Inflammatory macrophage treated with lipopolysaccharide for 1 hour (primary cell): ENCODE results near the gene TSC1.
"Not testable (repeated sequence)": the region's sequence is repeated elsewhere in the genome, so short reads cannot be mapped to it uniquely, and the experiment has no call there.

Experiments
- DNase-seq, 2 donors: peaks; one replicate each; pipeline ENCODE4 v3.0.0-alpha.2; 2020 to 2022

Gene TSC1

DNA sequence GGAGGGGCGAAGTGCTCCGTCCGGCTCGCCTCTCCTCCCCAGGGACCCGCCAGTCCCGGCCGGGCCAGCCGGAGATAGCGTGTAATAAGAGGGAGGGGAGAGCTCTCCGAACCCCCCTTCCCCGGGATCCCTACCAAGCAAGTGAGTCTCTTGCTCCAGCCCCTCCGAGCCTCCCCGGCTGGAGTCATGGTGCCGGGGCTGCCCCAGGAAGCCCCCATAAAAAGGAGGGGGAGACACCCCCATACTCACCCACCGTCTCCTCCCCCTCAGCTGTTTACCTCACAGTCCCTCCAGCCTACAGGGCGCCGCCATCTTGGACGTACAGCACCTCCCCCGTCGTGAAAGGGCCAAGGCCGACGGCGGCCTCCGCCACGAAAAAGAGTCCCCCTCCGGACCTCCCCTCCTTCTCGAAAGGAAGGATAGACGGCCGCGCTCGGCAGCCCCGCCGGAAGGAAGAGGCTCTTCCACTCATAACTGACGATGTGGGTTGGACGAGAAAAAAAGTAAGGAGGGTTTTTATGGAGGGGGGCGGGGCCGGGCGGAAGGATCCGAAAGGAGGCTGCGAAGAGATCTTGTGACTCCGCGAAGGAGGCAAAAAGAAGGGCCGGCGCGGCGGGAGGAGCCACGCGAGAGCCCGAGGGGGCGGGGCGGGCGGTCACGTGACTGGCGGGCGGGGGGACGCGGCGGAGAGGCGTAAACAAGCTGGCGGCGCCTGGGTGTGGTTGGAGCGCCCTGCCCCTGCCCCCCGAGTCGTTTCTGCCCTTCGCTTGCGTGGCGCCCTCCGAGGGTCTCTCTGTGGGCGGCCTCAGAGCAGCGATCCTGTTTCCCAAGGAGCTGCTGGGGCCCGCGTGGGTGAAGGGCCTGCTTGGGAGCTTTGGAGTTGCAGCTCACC, at the start of gene TSC1:
TSC1 (minus strand) TSS at position 323 of the 892 bp plus-strand sequence. CDS start 15,744 bp downstream, outside the sequence.
- DNase-seq = peak; percentile 86 to 95

DNA sequence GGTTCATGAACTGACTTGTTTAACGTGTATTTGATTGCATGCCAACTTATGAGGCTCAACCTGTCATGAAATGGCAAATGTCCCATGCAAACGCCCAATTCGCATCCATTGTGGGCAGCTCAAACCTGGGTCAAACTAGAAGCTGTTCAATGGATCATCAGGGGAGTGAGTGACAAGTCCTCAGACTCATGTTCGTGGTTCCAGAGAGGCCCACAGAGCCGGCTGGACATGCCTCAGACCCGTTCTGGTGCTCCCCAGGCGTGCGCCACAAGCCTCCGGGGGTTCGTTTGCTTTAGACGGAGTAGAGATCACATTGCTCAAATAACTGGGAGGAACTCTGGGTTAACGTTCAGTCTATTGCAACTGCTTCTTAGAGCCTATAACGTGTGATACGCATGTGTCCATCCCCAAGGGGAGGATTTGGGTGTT, 49.1 kb upstream of the TSC1 start:
- DNase-seq = no peak

DNA sequence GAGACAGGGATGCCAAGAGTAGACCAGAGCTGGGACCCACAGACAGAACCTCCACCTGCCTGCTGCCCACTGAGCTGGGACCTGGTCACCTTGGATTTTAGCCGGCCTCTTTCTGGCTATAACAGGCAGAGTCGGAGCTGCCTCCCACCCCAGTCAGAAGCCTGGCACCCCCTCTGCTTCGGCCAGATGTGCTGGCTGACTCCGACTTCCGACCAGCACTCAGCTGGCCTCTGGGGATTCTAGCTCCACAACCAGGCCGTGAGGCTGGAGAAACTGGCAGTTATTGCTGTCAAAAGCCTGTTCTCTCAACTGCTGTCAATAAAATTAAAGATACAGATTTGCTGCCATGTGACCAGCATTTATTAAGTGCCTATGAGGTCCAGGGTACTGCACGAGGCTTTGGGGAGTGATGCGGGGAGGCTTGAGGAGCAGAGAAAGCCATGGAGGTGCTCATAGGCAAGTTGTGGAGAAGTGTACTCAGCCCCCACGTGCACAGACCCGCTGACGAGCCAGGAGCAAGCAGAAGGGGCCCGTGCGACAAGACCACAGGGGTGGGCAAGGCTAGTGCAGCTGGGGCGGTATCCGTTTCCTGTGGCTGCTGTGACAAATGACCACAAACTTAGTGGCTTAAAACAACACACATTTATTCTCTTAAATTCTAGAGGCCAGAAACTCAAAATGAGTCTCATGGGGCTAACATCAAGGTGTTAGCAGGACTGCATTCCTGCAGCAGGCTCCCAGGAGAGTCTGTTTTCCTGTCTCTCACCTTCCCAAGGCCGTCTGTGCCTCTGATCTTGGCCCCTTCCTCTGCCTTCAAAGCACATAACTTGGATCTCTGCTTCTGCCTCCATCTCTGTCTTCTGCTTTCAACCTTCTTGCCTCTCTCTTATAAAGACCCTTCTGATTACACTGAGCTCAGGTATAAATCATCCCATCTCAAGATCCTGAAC, 47.2 kb upstream of the TSC1 start:
- DNase-seq = no peak

DNA sequence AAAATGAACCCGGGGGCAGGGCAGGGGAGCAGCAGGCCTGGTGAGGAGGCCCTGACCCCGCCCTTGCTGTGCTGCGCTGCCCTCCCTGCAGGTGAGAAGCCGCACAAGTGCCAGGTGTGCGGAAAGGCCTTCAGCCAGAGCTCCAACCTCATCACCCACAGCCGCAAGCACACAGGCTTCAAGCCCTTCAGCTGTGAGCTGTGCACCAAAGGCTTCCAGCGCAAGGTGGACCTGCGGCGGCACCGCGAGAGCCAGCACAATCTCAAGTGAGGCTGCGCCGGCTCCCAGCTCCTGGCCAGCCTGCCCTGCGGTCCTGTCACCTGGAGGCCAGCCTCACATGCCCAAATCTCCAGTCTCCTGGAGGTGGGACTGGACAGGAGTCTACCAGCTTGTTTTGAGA, 46.4 kb upstream of the TSC1 start:
- no peak for DNase-seq

DNA sequence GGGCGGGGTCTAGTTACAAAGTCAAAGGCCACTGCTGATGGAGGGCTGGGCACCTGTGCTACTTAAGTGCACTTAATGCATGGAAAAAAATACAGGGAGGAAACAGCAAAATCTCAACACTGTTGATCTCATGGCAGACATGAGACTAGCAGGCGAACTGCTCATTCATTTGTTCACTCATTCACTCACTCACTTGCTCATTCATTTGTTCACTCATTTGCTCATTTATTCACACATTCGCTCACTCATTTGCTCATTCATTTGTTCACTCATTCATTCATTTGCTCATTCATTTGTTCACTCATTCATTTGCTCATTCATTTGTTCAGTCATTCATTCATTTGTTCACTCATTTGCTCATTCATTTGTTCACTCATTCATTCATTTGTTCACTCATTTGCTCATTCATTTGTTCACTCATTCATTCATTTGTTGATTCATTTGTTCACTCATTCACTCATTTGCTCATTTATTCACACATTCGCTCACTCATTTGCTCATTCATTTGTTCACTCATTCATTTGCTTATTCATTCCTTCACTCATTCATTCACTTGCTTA, 45.7 kb upstream of the TSC1 start:
- not testable (repeated sequence) for DNase-seq

DNA sequence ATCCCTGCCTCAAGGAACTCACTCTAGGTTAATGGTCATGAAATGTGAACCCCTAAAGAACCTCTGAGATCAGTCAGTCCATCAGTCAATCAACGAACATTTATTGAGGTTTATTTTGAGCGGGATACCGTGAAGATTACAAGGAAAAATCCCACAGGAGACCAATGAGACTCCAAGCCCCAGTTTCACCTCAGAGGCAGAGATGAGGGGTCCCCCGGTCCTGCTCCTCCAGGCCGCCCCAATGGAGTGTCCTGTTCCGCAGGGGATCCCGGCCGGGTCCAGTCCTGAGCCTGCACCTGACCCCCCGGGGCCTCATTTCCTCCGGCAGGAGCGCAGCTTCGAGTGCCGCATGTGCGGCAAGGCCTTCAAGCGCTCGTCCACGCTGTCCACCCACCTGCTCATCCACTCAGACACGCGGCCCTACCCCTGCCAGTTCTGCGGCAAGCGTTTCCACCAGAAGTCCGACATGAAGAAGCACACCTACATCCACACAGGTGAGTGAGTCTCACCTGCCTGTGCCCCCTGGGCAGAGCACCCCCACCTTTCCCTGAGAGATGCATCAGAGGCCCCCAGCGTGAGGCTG, 45.1 kb upstream of the TSC1 start:
- no peak for DNase-seq

DNA sequence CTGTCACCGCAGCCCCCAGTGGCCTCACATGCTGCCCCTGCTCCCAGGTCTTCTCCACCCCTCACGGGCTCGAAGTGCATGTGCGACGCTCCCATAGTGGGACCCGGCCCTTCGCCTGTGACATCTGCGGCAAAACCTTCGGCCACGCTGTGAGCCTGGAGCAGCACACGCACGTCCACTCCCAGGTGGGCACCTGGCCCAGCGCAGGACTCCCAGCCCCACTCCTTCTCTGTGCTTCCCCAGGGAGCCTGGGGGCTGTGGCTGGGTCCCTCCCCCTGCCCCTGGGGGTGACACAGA, 44.5 kb upstream of the TSC1 start:
- no peak for DNase-seq

DNA sequence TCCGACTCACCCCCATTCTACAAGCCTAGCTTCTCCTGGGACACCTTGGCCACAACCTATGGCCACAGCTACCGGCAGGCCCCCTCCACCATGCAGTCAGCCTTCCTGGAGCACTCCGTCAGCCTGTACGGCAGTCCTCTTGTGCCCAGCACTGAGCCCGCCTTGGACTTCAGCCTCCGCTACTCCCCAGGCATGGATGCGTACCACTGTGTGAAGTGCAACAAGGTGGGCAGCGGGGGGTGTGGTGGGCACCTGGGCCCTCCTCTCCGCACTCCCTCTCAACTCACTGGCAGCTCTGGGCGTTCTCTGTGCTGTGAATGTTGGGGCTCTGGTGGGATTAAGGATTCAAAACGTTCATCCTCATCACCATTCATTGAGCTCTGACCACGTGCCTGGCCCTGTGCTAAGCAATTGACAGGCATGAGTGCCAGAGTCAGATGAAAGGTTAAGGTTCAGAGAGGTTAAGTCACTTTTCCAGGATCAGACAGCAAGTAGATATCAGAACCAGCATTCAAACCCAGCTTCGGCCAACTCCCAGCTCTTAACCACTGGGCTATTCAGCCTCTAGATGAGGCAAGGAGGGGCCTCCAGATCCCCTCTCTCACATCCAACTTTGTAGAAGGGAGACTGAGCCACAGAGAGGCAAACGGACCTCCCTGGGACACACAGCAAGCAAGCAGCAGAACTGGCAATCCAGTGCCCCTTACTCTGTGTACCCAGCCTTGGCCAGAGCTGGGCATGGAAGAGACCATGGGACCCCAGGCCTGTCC, 44.0 kb upstream of the TSC1 start:
- no peak for DNase-seq

DNA sequence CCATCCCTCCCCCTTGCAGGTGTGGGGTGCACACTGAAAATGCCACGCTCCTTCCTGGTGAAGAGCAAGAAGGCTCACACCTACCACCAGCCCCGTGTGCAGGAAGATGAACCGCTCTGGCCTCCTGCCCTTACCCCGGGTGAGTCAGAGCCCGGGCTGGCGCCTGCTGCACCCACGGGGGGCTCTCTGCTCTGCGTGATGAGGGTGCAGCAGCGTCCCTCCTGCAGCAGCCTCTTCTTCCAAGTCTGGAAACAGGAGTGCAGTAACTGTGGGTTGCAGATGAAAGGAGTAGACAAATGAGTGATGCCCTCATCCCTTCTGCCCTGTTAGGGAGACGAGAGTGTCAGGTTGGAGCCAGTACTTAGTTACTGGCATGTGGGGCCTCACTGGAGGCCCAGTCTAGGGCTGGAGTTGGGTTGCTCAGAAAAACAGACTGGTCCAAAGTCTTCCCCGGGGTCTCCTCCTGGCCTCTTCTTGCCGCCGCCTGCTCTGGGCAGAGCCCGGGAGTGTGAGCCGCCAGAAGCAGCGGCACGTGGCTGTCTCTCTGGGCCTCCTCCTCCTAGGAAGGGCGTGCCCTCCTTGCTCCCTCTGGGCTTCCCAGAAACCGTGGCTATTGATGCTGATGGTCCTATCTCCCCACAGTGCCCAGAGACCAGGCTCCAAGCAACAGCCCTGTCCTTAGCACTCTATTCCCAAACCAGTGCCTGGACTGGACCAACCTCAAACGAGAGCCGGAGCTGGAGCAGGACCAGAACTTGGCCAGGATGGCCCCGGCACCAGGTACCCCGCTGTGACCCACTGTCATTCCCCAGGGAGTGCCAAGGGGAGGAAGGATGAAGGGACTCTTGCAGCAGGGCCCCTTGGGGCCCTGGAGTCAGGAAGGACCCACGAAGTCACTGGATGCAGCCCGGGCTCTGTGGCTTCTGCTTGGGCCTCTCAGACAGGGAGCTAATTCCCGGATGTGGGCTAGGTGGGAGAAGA, 42.5 kb upstream of the TSC1 start:
- DNase-seq = no peak

DNA sequence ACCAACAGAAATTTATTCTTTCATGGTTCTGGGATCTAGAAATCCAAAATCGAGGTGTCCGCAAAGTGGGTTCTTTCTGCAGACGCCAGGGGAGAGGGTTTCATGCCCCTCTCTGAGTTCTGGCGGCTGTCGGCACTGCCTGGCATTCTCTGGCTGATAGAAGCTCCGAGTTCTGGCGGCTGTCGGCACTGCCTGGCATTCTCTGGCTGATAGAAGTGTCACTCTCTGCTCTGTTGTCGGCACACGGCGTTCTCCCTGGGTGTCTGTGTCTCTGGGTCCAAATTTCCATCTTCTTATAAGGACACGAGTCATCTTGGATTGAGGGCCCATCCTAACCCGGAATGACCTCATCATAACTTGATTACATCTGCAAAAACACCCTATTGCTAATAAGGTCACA, 41.7 kb upstream of the TSC1 start:
- DNase-seq = no peak

DNA sequence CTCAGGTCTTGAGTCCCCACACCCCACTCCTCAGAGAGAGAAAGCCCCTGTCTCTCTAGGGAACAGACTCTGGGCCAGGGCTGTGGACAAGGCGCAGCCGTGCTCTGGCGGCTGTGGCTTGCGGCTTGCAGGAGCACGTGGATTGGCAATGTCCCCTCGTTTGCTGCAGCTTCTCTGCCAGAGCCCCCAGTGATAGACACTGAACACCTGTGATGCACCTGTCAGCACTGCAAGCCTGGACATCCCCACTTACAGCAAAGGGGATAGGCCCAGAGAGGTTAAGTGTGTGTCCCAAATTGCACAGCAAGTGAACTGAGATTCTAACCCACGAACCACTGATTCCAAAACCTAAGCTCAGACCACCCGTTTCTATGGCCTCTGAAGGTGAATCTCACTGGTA, 41.1 kb upstream of the TSC1 start:
- DNase-seq = no peak

DNA sequence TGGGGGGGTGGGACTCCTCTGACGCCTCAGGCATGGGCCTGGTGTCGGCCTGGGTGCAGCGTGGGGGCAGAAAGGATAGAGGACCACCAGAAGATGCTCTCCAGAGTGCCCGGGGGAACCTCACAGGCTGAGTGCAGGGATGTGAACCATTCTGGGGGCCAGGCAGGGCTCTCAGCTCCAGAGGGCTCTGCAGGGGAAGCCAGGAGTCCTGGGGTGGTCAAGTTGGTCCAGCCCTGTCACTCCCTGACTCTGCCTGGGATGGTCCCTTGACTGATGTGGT, 40.6 kb upstream of the TSC1 start:
- no peak for DNase-seq

DNA sequence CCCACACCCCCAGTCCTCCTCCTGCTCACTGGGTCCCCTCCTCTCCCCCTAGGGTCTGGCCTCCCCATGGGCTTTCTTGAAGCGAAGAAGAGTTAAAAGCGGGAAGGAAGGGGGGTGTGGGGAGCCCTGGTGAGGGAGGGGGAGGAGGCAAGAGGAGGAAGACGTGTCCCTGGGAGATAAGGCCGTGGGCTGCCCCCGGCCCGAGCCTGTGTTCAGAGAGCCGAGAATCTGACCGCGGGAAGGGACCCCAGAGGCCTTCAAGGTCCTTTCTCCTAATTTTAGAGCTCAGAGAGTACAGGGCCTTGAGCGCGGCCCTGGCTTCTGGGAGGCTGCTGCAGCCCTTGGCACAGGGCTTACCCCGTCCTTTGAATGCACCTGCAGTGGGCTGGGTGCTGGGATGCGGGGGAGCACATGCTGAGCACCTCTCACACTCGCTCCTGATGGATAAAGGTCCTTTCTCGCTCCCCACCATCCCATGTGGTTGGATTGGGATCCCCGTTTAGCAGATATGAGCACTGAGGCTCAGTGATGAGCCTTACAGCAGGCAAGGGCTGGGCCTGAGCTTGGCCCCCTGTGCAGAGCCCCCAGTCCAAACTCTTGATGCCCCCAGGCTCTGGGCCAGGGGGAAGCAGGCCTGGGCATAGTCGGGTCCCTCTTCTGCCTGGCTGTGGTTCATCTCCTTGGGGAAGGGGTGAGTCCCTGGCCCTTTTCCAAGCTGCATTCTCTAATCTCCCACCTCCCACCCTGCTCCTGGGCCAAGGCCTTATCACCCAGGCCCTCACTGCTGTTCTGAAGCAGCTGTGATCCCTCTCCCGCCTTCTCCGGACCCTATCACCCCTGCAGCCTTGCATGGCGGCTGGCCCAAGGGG, 40.0 kb upstream of the TSC1 start:
- no peak for DNase-seq

DNA sequence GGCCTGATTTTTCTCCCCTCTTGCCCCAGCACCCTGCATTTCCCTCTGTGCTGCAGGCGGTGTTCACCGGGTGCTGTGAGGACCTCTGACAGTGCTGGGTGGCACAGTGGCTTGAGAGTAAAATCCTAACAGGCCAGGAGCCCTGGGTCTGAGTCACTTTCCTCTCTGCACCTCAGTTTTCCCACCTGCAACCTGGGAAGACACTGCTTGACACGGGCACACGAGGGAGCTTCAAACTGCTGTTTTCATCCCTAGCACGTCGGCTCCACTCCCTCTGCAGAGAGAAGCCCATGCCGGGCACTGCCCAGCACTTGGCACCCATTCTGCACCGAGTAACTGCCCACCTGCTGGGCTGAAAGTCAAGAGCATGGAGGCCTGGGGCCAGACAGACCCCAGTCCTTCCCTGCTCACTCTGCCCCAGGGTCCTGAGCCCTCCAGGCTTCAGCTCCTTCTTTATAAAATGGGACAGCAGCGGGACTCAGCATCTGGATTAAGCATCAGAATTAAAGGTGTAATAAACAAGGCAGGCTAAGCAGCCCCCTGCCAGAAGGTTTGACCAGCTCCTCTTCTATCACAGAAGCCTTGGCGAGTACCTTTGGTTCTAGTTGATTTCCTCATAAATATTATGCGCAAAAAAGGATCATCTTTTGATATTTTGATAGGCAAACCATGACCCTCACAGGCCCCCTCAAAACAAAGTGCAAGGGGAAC, 39.2 kb upstream of the TSC1 start:
- DNase-seq = no peak

DNA sequence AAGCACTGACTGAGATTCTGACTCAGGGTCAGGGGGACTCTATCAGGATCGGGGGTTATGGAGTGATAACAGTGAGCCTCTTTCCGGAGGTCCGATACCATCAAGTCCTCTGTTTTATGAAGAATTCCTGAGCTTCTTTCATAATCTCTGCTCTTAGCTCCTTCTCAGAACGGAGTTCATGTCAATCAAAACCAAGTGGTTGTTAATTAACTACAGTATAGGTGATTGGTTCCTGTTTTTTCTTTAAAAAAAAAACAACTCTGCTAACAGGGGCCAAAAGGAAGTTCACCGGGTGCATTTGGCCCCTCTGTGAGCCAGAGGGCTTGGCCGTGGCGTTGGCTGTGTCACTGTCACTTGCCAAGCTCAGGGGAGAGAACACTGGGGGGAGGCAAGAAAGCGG, 38.0 kb upstream of the TSC1 start:
- no peak for DNase-seq

DNA sequence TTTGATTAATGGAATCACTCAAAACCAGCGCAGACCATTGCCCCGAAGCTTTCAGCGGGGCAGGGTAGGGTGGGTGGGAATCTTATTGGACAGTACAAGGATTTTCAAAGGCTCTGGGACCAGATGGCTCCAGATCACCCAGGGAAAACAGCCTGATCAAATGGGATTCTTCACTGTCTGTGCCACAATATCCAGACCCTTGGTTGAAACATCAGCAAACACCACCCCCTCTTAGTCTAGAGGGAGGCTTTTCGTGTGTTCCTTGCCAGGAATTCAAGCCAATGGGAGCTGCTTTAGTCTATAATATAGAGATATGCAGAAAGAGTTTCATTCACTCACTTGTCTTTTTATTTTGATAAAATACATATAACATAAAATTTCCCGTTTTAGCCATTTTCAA, 35.7 kb upstream of the TSC1 start:
- DNase-seq = no peak

DNA sequence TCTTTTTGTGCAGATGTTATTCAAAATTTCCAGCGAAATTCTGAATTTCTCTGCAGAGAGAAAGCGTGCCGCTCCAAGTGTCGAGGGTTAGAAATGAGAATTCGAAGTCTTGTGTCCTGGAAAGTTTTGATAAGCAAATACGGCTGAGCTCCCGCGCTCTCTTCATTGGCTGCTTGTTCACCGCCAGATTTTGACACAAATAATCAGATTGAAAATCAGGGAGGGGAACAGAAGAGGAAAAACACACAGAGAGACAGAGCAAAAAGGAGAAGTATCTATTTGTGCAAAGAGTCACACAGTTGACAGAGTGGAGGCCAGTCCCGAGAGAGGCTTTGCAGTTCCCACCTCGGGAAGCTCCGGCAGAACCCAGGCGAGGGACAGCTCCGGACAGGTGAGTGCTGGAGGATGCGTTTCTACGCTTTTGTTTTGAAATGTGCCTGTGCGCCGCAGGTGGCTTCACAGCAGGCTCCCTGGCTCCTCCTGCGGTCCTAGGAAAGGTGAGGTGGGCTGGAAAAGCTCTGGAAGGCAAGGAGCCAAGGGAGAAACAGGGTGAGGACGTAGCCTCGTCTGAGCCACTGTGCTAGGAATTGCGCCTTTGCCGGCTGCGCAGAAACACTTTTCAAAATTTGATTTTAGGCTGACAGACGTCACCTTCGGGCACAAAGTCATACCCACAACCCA, 34.2 kb upstream of the TSC1 start, which contains the start of gene GFI1B:
GFI1B (plus strand) TSS at position 244 of the 681 bp plus-strand sequence. CDS start 7,985 bp downstream, outside the sequence.
- DNase-seq = peak; percentile 11 to 34

DNA sequence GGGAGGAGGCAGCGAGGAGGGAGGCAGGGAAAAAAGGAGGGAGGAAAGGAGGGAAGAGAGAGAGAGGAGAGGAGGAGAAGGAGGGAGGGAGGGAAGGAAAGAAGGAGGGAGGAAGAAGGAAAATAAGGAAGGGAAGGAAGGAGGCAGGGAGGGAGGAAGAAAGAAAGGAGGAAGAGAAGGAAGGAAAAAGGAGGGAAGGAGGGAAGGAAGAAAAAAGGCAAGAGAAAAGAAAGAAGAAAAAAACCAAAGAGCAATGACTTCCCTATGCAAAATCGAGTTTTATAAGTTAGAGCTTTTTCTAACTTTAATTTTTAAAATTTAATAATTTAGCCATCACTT, 33.7 kb upstream of the TSC1 start:
- DNase-seq = no peak

DNA sequence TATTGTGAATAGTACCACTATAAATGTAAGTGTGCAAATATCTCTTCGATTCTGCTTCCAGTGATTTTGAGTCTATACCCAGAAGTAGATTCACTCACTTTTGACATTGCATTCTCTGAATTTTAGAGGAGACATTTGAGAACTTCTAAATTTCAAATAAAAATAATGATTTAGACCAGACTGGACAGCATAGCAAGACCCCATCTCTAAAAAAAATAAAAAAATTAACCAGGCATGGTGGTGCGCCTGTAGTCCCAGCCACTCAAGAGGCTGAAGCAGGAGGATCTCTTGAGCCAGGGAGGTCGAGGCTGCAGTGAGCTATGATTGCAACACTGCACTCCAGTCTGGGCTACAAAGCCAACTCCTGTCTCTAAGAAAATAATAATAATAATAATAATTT, 32.2 kb upstream of the TSC1 start:
- no peak for DNase-seq
